ENCODE results near the gene SAMD1. TPM values are rescaled to one million over a fixed set of nuclear protein-coding genes. Genes with fewer than 3 reads are reported as not detected.
A peak's percentile ranks its signal among the peaks of the same experiment; 100 is the strongest.

Gene SAMD1
- total and polyA plus RNA-seq, 2 of the 8 experiments (the other 6 are each of a cell fraction or from before 2014, with no cell fraction given) = 40.0 to 100 TPM

- Histone ChIP-seq H3K23ac (ENCODE audit: insufficient read length) (no peak overlapping the region), H3K56ac (replicated peaks; ENCODE audit: insufficient read length, low read depth, low read length) (no peak overlapping the region), H3K4me3 (ENCODE audit: extremely low read depth in 1 of 4, insufficient read depth in 2 of 4, low read depth in 3 of 4, low read length in 4 of 4) (no peak overlapping the region), H3K14ac (ENCODE audit: insufficient read length) (no peak overlapping the region), H4K8ac (ENCODE audit: extremely low read depth, insufficient read depth, low read length) (peak overlapping the region; percentile 86; the same call in 1 of the 2 replicates), H3K79me1 (ENCODE audit: low read depth, low read length) (peaks cover 4% of the 10 kb centered on the region), H3K23me2 (ENCODE audit: low read depth, low read length) (peaks cover 3% of the 10 kb centered on the region; the same call in 1 of the 2 replicates), H2BK15ac (ENCODE audit: low read length) (peak overlapping the region; percentile 88; the same call in 1 of the 2 replicates), H2BK120ac (replicated peaks; ENCODE audit: low read depth, low read length) (peak overlapping the region; percentile 60), H3K36me3 (ENCODE audit: control insufficient read depth in 2 of 4, insufficient read depth in 4 of 4, low read length in 3 of 4) (no peaks in the 10 kb centered on the region), H3K9me3 (ENCODE audit: insufficient read depth in 2 of 2, low read depth in 1 of 2, low read length in 1 of 2) (no peaks in the 10 kb centered on the region), H3K4me1 (replicated peaks in 1 of 4; ENCODE audit: control insufficient read depth in 3 of 4, insufficient read depth in 4 of 4, low read length in 3 of 4) (peaks cover 11 to 27% (median 15%) of the 10 kb centered on the region in 4 experiments), H2AK5ac (ENCODE audit: low read depth, low read length) (no peak overlapping the region; the same call in 1 of the 2 replicates), H4K20me1 (replicated peaks in 1 of 2; ENCODE audit: control insufficient read depth in 1 of 2, insufficient read depth in 2 of 2, low read length in 2 of 2) (peaks cover 7 to 12% of the 10 kb centered on the region in 2 experiments), H3K27me3 (replicated peaks in 1 of 4; ENCODE audit: control insufficient read depth in 3 of 4, extremely low read depth in 1 of 4, insufficient read depth in 3 of 4, low read length in 3 of 4) (no peaks in the 10 kb centered on the region; a peak in 2 of 7 replicates), H3K4ac (replicated peaks; ENCODE audit: insufficient read length, low read depth, low read length) (peak overlapping the region; percentile 82), H4K5ac (ENCODE audit: insufficient read length, low read depth, low read length) (no peak overlapping the region), H3K18ac (ENCODE audit: extremely low read depth, low read length) (peak overlapping the region; percentile 88), H2AFZ (ENCODE audit: low read length) (no peak overlapping the region), H3K4me2 (ENCODE audit: insufficient read depth in 1 of 2, low read depth in 2 of 2, low read length in 2 of 2) (peak overlapping the region; percentile 12 to 23; a peak in 2 of 4 replicates), H2BK12ac (ENCODE audit: low read depth, low read length) (peak overlapping the region; percentile 98; the same call in 1 of the 2 replicates), H2BK5ac (ENCODE audit: low read depth, low read length) (peak overlapping the region; percentile 79; the same call in 1 of the 2 replicates), H3K27ac (ENCODE audit: low read depth, low read length) (no peak overlapping the region), H4K91ac (replicated peaks; ENCODE audit: insufficient read length, low read length) (peak overlapping the region; percentile 76), H3K79me2 (ENCODE audit: control insufficient read depth in 1 of 2, insufficient read depth in 2 of 2, low read length in 2 of 2) (0 out of 4 replicates have a peak, but pooled peaks cover 0 to 3% of the 10 kb centered on the region in 2 experiments), H2BK20ac (ENCODE audit: low read length) (no peak overlapping the region), H3K9ac (replicated peaks in 1 of 4; ENCODE audit: extremely low read depth in 1 of 4, low read depth in 3 of 4, low read length in 3 of 4) (no peak overlapping the region)
- DNase-seq (ENCODE audit: low read depth in 1 of 2, low spot score in 2 of 2) (no peak), FAIRE-seq (no peak)
- CTCF ChIA-PET (ENCODE audit: partially characterized antibody) = interaction anchor here (0.7 to 11.3 kb wide), 11 partner anchors 9 to 132 kb away, joined by 3 to 105 read pairs (median 7); partner anchors contain the start of genes ASF1B and MISP3
- POLR2A ChIA-PET (ENCODE audit: partially characterized antibody) = interaction anchor here (0.6 to 4.2 kb wide), 5 partner anchors 11 to 136 kb away, joined by 3 to 24 read pairs (median 4); partner anchors contain the start of gene ASF1B
- WGBS, 2 experiments (ENCODE audit: extremely low coverage in 1 of 2, insufficient coverage in 1 of 2, insufficient read length in 1 of 2, insufficient replicate concordance in 2 of 2, low coverage in 1 of 2, low lambda C conversion rate in 2 of 2, missing lambda C conversion rate in 1 of 2) = 72% methylated on average over 11 of the region's 12 CpGs; no CpG with 5 or more reads in 1 of the 2 experiments
- TF ChIP-seq MAX (IDR thresholded peaks at IDR 0.05) (no peak), EZH2 (IDR thresholded peaks at IDR 0.05; ENCODE audit: low read depth, low read length, severe bottlenecking) (no peak), USF2 (IDR thresholded peaks at IDR 0.05; ENCODE audit: low read length) (no peak), SIN3A (conservative IDR thresholded peaks at IDR 0.05 in 1 of 2, IDR thresholded peaks at IDR 0.05 in 1 of 2; ENCODE audit: low read depth in 1 of 2, low read length in 2 of 2) (no peak), GTF2F1 (IDR thresholded peaks at IDR 0.05; ENCODE audit: borderline replicate concordance, low read depth, low read length) (no peak), CTCF (IDR thresholded peaks at IDR 0.05; ENCODE audit: control extremely low read depth in 1 of 3, insufficient read depth in 1 of 3, low read depth in 1 of 3, low read length in 3 of 3) (no peak), EGR1 (IDR thresholded peaks at IDR 0.05; ENCODE audit: borderline replicate concordance, low read depth, low read length) (no peak)
Measured at GRCh38 chr19:14112809-14113385, 22.3 kb upstream of the SAMD1 start.
